Fibroblast of the aortic adventitia (primary cell): ENCODE measurements around the gene LIPI. TPM values are rescaled to one million over a fixed set of nuclear protein-coding genes. Genes with fewer than 3 reads are reported as not detected.

ENCODE experiments used
- DNase-seq: peaks from one replicate; pipeline ENCODE4 v3.0.0-alpha.2; 2010; ENCODE audit warnings: low read depth
- H3K4me3 ChIP-seq: 2 replicates; pipeline ENCODE4 v1.5.1; 2011; ENCODE audit warnings: low read depth, mild to moderate bottlenecking, control low read depth, low read length, moderate library complexity
- total RNA-seq: library from RNA; depleted of rRNA; stranded (reverse); fragments of >200 nt; gene quantifications from 2 replicates; pipeline ENCODE4 v1.2.3, GENCODE V29; 2012; ENCODE audit warnings: low replicate concordance
- TF ChIP-seq, protein P1 (sequence below): IDR thresholded peaks from 2 replicates; pipeline ENCODE4 v1.5.1; 2011; ENCODE audit warnings: mild to moderate bottlenecking, low read length, control low read depth, inconsistent platforms; ENCODE audit not compliant: insufficient read depth

Gene LIPI
- total RNA-seq, 1 donor: not detected

DNA sequence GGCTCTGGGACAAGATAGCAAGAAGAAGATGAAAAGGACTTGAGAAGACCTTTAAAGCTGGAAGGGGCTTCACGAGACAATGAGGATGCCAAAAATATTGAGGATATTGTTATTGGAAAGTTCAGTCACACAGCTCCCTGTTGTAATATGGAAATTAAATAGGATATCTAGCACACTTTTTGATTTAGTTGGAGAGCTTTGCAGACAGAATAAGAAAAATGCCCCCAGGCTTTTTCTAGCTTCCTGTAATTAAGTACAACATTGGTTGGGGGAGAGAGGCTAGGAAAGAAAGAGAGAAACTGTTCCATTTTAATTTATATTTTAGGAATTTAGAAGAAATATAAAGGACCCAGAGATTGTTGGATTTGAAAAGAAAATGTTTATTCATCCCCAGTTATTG lies 32.7 kb upstream of the LIPI start:
- DNase-seq: no peak
- H3K4me3 ChIP-seq: no peak overlapping the region
- TF ChIP-seq, protein P1, sequence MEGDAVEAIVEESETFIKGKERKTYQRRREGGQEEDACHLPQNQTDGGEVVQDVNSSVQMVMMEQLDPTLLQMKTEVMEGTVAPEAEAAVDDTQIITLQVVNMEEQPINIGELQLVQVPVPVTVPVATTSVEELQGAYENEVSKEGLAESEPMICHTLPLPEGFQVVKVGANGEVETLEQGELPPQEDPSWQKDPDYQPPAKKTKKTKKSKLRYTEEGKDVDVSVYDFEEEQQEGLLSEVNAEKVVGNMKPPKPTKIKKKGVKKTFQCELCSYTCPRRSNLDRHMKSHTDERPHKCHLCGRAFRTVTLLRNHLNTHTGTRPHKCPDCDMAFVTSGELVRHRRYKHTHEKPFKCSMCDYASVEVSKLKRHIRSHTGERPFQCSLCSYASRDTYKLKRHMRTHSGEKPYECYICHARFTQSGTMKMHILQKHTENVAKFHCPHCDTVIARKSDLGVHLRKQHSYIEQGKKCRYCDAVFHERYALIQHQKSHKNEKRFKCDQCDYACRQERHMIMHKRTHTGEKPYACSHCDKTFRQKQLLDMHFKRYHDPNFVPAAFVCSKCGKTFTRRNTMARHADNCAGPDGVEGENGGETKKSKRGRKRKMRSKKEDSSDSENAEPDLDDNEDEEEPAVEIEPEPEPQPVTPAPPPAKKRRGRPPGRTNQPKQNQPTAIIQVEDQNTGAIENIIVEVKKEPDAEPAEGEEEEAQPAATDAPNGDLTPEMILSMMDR: no peak

DNA sequence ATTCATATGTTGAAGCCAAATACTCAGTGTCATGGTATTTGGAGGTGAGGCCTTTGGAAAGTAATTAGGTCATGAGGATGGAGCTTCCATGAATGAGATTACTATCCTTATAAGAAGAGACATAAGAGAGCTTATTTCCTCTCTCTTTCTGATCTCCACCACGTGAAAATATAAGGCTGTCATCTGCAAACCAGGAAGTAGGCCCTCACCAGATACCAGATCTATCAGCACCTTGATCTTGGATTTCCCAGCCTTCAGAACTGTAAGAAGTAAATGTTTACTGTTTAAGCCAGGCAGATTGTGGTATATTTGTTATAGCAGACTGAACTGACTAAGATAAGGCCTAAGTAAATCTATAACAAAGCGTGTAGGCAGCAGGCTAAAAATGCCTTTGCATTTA lies 30.5 kb upstream of the LIPI start:
- DNase-seq: no peak
- no peak overlapping the region for H3K4me3 ChIP-seq
- TF ChIP-seq, protein P1: no peak

DNA sequence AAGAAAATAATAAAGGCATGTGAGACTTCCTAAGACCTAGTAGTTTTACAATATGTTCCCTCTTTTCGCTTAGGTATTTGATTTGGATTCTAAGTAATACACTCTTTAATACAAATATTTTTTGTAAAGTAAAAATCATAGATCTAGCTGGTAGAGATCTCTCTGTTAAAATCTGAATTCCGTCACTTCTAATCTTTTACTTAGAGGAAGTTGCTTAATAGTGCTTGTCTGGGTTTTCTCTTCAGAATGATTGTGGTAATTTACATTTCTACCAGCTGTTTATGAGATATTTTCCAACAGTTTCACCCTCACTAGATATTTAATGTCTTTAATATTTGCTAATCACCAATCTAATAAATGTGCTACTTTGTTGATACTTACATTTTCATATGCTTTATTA lies 28.5 kb upstream of the LIPI start:
- no peak for DNase-seq
- no peak overlapping the region for H3K4me3 ChIP-seq
- TF ChIP-seq, protein P1: no peak

DNA sequence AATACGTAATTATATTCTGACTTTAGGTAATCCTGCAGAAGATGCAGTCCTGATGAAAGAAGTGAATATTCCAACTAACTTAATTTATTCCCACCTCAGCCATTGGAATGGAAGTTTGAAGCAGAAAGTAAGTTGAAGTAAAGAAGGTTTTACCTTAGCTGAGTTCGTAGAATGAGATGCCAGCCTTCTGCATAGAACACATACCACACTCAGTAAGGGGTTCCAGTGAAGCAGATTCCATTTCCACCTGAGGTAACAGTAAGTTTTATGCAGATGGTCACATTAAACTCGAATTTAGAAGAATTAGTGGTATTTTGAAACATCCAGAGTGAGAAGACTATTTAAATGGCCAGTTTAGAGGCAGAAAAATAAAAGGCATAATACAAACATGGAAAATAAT lies 25.4 kb upstream of the LIPI start:
- DNase-seq: no peak
- H3K4me3 ChIP-seq: no peak overlapping the region
- TF ChIP-seq, protein P1: no peak

DNA sequence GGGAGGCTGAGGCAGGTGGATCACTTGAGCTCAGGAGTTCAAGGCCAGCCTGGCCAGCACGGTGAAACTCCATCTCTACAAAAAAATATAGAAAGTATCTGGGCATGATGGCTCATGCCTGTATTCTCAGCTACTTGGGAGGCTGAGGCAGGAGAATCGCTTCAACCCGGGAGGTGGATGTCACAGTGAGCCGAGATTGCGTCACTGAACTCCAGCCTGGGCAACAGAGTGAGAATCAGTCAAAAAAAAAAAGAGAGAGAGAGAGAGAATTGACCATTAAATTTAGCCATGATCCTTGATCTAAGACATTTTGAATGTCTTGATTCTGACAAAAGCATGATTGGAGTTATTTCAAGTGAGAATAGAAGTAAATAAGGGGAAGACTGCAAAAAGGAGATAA lies 24.3 kb upstream of the LIPI start:
- no peak for DNase-seq
- TF ChIP-seq, protein P1: no peak
- H3K4me3 ChIP-seq: no peak overlapping the region

DNA sequence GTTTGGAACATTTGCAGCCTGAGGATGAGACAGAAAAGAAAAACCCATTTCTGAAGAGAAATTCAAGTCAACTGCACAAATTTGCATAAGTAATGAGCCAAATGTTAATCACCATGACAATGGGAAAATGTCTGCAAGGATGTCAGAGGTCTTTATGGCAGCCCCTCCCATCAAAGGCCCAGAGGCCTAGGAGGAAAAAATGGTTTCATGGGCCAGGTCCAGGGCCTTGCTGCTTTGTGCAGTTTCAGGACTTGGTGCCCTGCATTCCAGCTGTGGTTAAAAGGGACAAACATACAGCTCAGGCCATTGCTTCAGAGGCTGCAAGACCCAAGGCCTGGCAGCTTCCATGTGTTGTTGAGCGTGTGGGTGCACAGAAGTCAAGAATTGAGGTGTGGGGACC lies 18.6 kb upstream of the LIPI start:
- DNase-seq: no peak
- TF ChIP-seq, protein P1: no peak
- H3K4me3 ChIP-seq: no peak overlapping the region

DNA sequence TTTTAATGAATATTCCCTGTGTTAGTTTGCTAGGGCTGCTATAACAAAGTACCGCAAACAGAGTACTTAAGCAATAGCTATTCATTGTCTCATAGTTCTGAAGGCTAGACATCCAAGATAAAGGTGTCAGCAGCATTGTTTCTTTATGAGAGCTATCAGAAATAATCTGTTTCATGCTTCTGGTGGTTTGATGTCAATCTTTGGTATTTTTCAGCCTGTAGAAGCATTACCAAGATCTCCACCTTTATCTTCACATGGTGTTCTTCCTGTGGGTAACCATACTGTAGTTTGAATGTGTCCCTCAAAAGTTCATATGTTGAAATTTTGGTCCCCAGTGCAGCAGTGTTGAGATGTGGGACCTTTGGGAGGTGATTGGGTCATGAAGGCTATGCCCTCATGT lies 12.6 kb upstream of the LIPI start:
- no peak overlapping the region for H3K4me3 ChIP-seq
- DNase-seq: no peak
- TF ChIP-seq, protein P1: no peak
